Embryonic facial prominence (tissue), 1 donor: Measurements from ENCODE around the gene OSBPL1A.

Source experiments
- DNase-seq: peaks from one replicate; pipeline ENCODE4 v3.0.0-alpha.2; 2016; ENCODE audit errors: extremely low spot score

Gene OSBPL1A

GRCh38 chr18:24397694-24398368, at the start of gene OSBPL1A:
Gene OSBPL1A (minus strand): TSS chr18:24397824. CDS start chr18:24377533, 20,291 bp downstream.
- peak; percentile 76 for DNase-seq

DNA sequence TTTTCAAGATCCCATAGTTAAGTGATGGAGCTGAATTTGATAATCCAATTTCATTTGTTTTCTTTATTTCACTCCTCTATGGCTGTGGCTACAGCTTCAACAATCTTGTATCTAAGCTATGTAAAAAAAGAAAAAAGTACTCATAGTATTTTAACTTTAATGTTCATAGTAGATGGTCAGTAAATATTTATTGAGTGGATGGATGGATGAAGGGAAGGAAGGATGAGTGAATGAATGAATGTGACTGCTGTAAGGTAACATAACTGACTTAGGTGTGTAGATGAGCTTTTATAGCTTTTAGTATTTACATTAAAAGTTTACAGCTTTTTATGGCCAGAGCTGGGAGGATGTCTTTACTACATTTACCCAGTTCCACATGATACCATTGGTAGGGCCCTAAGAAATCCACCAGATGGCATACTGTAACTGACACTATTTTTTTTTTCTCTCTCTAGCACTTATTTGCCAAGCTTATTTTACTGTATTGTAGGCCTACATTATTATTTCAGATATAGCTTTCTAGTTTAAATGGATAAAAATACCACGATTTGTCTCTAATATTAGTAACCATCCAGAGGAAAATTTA, 49.4 kb upstream of the OSBPL1A start:
- no peak for DNase-seq

DNA sequence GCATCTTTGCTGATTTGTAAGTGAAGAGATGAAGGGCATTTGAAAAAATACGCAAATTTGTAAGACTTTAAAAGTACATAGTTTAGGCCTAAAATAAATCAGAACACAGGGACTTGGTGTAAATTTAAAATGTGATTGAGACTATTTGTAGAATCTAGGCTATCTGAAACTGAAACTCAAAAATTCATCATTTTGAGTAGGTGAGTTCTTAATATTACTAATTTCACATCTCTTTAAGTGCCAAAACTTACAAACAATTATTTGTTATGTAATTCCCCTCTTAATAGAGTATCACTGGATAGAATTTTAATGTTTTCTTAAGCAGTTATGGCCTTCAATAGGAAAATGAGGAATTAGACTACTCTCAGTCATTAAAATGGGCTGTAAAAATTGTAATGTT, 48.8 kb upstream of the OSBPL1A start:
- DNase-seq, result no peak

GRCh38 chr18:24443870-24444269, 46.2 kb upstream of the OSBPL1A start:
- no peak for DNase-seq

DNA sequence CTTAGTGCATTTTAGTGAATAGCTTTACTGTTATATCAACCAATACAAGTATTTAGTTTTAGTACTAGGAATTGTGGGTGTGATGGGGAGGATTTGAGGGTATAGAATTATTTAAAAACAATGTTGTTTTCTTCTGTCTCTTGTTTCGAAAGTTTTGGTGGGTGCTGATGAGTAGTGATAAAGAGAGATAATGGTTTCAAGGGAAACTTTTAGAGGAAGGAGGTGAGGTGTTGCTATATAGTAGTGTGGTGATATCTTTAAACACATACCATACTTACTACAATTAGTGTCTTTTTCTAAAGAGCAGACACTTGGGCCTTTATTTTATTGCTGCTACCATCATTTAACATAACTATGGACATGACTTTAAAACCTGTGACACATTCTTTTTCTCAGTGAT, 39.3 kb upstream of the OSBPL1A start:
- no peak for DNase-seq

DNA sequence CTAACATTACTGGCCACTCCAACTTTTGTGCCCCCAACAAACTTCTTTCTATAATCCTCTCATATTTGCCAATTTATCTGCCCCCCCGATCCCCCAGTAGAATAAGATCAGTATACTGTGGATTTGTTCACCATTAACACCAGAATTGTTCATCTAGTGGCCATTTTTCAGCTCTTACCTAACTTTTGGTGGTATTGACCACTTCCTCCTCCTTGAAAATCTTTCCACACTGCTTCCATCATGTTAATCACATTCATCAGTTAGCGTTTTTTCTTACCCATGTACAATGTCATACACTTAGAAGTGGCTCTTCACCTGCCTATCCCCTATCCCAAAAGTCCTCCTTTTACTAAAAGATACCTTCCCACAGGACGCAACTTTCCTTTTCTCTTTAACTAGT, 35.0 kb upstream of the OSBPL1A start:
- DNase-seq, result no peak

DNA sequence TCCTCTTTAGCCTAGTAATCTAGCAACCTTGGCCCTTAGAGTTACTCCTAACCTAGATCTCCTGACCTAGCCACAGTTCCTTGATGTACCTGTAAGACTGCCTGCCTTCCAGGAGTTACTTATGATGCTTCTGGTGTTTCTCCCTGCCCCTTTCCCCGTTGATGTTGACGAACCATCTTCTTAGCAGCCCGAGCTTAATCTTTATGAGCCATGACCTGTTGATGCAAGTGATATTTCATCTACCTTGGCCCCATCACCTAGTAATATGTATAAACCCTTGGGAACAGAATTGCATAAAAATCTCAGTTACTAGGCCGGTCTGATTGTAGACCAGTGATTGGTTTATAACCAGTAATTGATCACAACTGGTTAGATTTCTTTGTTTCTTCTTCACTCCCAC, 31.6 kb upstream of the OSBPL1A start:
- DNase-seq, result no peak

- no peak for DNase-seq
Observed at GRCh38 chr18:24428709-24429108, 31.1 kb upstream of the OSBPL1A start.

GRCh38 chr18:24427484-24427883, 29.9 kb upstream of the OSBPL1A start:
- DNase-seq, result no peak

DNA sequence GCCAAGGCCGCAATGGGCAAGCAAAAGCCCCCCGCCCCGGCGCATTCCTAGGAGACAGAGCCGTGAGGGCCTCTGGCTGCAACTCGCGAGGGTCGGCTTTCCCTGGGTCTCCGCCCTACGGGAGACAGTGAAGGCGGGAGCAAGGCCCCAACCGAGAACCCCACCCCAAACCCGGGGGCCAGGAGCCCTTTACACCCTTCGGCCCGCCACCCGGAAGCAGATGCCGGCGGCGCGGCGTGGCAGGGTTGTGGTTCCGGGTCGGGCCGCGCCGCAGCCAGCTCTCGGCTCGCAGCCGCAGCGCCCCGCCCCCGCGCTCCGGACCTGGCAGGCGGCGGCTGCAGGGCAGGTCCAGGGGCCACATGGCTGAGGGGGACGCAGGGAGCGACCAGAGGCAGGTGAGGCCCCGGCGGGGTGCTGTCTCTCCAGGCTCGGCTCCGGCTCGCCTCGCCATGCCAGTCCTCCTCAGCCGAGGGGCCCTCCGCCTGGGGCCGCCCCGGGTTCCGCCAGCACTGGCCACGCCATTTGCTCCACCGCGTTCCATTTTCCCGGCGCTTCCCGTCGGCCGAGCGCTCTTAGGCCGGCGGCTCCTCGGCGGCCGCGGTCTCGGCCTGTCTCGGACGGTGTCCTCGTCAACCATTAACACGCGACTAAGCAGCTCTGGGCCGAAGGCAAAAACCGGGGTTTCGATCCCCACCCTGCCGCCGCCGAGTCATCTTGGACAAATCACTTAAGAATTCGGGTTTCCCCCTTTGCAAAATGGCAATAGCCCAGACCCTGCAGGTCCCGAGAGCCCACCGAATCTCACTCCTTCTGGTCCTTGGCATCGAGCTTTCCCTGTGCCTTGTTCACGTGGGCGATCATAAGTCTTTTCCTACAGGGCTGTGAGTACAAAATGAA, 29.0 kb upstream of the OSBPL1A start, which contains the start of gene IMPACT:
IMPACT (plus strand) TSS at position 273 of the 897 bp plus-strand sequence; CDS start at position 360, 87 bp downstream.
- peak; percentile 78 for DNase-seq

GRCh38 chr18:24426073-24426397, 28.4 kb upstream of the OSBPL1A start:
- DNase-seq, result no peak

GRCh38 chr18:24421831-24422230, 24.2 kb upstream of the OSBPL1A start:
- no peak for DNase-seq

GRCh38 chr18:24420551-24420950, 22.9 kb upstream of the OSBPL1A start:
- DNase-seq, result no peak

DNA sequence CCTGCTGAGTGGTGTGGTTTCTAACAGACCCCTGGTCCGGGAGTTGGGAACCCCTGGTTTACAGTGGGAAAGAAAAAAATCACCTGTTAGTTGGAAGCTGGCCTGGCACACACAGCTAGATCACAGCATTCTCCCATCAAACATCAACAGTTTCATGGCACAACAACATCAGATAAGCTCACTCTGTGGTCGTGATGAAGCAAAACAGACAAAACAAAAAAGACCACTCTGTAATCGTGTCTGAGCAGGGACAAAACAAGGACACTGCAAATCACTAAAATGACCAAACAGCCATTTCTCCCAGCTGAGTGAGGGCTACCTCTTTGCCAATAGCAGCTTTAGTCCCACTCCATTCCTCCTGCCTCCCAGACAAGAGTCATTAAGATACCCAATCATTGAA, 19.9 kb upstream of the OSBPL1A start:
- no peak for DNase-seq

DNA sequence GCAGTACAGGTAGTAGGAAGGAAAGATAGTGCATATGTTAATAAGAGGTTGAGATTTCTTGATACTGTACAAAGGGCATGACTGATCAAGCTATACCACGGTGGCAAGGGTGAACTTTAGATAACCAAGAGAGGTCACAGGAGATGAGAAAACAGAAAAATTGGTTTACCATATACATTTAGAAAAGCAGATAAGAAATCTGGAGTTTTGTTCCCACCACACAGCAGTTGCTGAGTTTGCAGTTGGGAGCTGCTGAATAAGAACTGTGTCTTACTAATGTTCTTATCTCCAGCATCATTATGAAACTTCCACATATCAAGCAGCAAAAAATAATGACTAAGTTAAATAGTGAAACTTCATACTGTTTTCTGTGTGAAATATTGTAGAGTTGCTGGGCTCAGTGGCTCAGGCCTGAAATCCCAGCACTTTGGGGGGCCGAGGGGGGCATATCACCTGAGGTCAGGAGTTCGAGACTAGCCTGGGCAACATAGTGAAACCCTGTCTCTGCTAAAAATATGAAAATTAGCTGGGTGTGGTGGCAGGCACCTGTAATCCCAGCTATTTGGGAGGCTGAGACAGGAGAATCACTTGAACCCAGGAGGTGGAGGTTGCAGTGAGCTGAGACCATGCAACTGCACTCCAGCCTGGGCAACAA, 16.9 kb upstream of the OSBPL1A start:
- no peak for DNase-seq

GRCh38 chr18:24413148-24413547, 15.5 kb upstream of the OSBPL1A start:
- no peak for DNase-seq

DNA sequence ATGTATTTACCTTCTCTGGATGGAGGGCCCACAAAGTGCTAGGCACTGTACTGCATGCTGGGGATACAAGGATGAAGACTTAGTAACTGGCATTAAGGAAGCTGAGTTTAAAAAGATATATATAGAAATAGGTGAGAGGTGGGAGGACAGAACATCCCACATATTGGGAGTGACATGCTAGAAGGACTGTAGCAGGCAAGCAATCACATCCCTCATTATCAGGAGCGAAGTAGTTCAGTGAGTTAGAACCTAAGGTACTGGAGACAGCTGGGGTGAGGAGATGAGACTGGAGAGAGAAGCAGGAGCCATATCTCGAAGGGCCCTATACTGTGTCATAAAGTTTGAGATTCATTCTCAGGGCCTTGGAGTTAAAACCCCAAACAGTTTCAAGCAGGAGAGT, 10.9 kb upstream of the OSBPL1A start:
- DNase-seq, result no peak

GRCh38 chr18:24404591-24404990, 7.0 kb upstream of the OSBPL1A start:
- DNase-seq, result no peak

- no peak for DNase-seq
Observed at GRCh38 chr18:24403076-24403475, 5.5 kb upstream of the OSBPL1A start.

GRCh38 chr18:24402209-24402785, 4.7 kb upstream of the OSBPL1A start:
- DNase-seq, result no peak

DNA sequence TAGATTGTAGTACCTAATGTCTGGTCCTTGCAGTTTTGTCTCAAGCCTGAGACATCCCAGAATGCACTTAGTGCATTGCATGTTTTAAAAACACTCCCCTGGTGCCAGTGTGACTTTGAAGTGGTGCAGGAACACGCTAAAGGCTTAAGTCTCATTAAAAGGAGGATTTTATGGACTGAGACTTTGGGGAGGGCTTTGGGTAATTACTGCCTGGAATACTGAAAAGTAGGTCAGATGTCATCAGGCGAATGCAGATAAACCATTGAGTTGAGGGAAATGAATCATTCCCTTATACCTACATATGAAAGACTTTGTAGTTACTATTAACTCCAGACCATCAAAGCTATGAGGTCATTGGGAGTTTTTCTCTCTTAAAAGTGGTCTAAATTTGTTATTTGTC, 3.0 kb upstream of the OSBPL1A start:
- no peak for DNase-seq

GRCh38 chr18:24398540-24398939, 916 bp upstream of the OSBPL1A start:
- no peak for DNase-seq
